ENCODE results near the gene GFI1B.
A peak's percentile ranks its signal among the peaks of the same experiment; 100 is the strongest.

Gene GFI1B

DNA sequence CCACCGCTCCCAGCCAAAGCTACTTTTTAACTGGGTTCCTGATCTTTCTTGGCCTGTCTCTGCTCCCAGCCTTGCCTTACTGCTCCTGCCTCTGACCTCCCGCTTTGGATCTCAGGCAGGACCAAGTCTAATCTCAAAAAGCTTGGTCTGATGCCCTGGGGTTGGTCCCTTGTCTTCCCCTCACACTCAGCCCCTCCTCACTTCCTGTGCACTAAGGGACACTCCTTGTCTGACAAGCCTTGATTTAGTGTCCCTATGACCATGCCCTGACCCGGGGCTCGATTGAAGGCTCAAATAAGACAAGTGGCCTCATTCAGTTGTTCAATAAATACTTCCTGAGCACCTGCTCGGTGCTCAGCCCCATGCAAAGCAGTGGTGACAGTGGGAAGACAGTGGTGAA is 48.6 kb downstream of the GFI1B start:
- H3K27ac ChIP-seq (ENCODE audit: insufficient read depth in 1 of 2, low read depth in 1 of 2, low read length in 2 of 2, poor library complexity in 1 of 2, severe bottlenecking in 2 of 2) = no peak overlapping the region
- H3K4me3 ChIP-seq (ENCODE audit: control insufficient read depth in 1 of 7, extremely low read depth in 1 of 7, insufficient read depth in 4 of 7, low read depth in 2 of 7, low read length in 6 of 7) = no peak overlapping the region
- peaks cover 5 to 33% (median 29%) of the 10 kb centered on the region in 4 experiments for H3K4me1 ChIP-seq (ENCODE audit: control extremely low read depth in 1 of 4, control insufficient read depth in 4 of 4, insufficient read depth in 4 of 4, low read length in 3 of 4)
- H3K36me3 ChIP-seq (ENCODE audit: control insufficient read depth in 4 of 4, insufficient read depth in 4 of 4, low read length in 3 of 4) = peaks cover 0 to under 1% (median 0%) of the 10 kb centered on the region in 4 experiments
- H3K27me3 ChIP-seq (replicated peaks in 2 of 5; ENCODE audit: control insufficient read depth in 4 of 5, insufficient read depth in 5 of 5, low read length in 4 of 5) = no peaks in the 10 kb centered on the region
- ChIA-PET POLR2A (no interaction called here), CTCF (interaction anchor here (0.6 to 7.9 kb wide), 7 partner anchors 15 to 331 kb away, joined by 3 to 98 read pairs (median 4); partner anchors contain the start of gene GFI1B)
- DNase-seq = no peak
- no peaks in the 10 kb centered on the region for H3K9me3 ChIP-seq (ENCODE audit: control extremely low read depth in 1 of 5, control insufficient read depth in 4 of 5, insufficient read depth in 2 of 5, low read depth in 1 of 5, low read length in 4 of 5)
- 67% methylated on average over 3 of the region's 5 CpGs for WGBS (ENCODE audit: insufficient coverage)

DNA sequence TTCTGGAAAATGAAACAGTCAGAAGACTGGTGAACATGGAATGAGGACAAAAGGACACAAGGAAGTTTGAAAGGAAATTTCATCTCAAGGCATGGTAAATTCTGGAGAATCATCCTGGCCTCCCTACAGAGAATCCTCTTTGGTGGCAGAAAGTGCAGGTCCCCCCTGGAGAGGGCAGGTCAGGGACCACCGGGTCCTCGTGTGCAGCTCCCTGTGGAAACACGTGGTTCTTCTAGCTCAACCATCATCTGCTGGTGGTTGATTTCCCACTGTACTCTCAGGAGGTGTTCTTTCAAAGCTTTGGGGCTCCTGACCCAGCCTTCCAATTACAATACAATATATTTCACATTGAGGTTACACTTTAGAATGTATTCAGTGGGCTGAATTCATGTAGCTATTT is 49.7 kb downstream of the GFI1B start:
- Histone ChIP-seq H3K36me3 (ENCODE audit: control insufficient read depth in 4 of 4, insufficient read depth in 4 of 4, low read length in 3 of 4) (peaks cover 0 to 6% (median 3%) of the 10 kb centered on the region in 4 experiments), H3K4me3 (ENCODE audit: control insufficient read depth in 1 of 7, extremely low read depth in 1 of 7, insufficient read depth in 4 of 7, low read depth in 2 of 7, low read length in 6 of 7) (no peak overlapping the region), H3K9me3 (ENCODE audit: control extremely low read depth in 1 of 5, control insufficient read depth in 4 of 5, insufficient read depth in 2 of 5, low read depth in 1 of 5, low read length in 4 of 5) (no peaks in the 10 kb centered on the region), H3K4me1 (ENCODE audit: control extremely low read depth in 1 of 4, control insufficient read depth in 4 of 4, insufficient read depth in 4 of 4, low read length in 3 of 4) (peaks cover 5 to 29% (median 24%) of the 10 kb centered on the region in 4 experiments), H3K27me3 (replicated peaks in 2 of 5; ENCODE audit: control insufficient read depth in 4 of 5, insufficient read depth in 5 of 5, low read length in 4 of 5) (no peaks in the 10 kb centered on the region), H3K27ac (ENCODE audit: insufficient read depth in 1 of 2, low read depth in 1 of 2, low read length in 2 of 2, poor library complexity in 1 of 2, severe bottlenecking in 2 of 2) (no peak overlapping the region)
- ChIA-PET POLR2A (no interaction called here), CTCF (interaction anchor here (0.9 to 7.9 kb wide), 5 partner anchors 17 to 119 kb away, joined by 3 to 89 read pairs (median 3); partner anchors contain the start of gene GFI1B)
- no peak for DNase-seq
- WGBS (ENCODE audit: insufficient coverage) = 83% methylated on average over 2 of the region's 3 CpGs

DNA sequence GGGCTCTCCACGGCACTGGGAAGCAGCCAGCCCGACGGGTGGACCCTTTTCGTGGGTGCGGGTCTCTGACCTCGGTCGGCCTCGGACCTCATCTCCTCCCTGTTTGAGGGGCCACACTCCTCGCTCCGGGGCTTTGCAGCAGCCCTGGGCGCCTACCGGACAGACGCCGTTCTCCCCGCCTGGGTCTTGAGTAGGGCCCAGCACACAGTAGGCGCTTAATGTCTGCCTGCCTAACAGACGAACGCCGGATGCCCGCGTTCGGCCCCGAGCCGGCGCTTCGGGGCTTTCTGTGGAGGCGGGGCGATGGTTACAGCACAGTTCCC is 51.5 kb downstream of the GFI1B start:
- no peak for DNase-seq
- POLR2A ChIA-PET = interaction anchor here (1.0 to 1.4 kb wide), 4 partner anchors 14 to 115 kb away, joined by 3 to 7 read pairs (median 4); no protein-coding TSS in a partner anchor
- CTCF ChIA-PET = interaction anchor here (0.8 to 3.8 kb wide), 8 partner anchors 7 to 114 kb away, joined by 3 to 18 read pairs (median 6); partner anchors contain the start of gene GFI1B
- Histone ChIP-seq H3K27ac (ENCODE audit: insufficient read depth in 1 of 2, low read depth in 1 of 2, low read length in 2 of 2, poor library complexity in 1 of 2, severe bottlenecking in 2 of 2) (peak overlapping the region; percentile 83 to 93), H3K4me1 (ENCODE audit: control extremely low read depth in 1 of 4, control insufficient read depth in 4 of 4, insufficient read depth in 4 of 4, low read length in 3 of 4) (peaks cover 5 to 31% (median 26%) of the 10 kb centered on the region in 4 experiments), H3K4me3 (ENCODE audit: control insufficient read depth in 1 of 7, extremely low read depth in 1 of 7, insufficient read depth in 4 of 7, low read depth in 2 of 7, low read length in 6 of 7) (peak overlapping the region; percentile 88 to 100 (median 92)), H3K36me3 (ENCODE audit: control insufficient read depth in 4 of 4, insufficient read depth in 4 of 4, low read length in 3 of 4) (peaks cover 2 to 17% (median 12%) of the 10 kb centered on the region in 4 experiments), H3K9me3 (ENCODE audit: control extremely low read depth in 1 of 5, control insufficient read depth in 4 of 5, insufficient read depth in 2 of 5, low read depth in 1 of 5, low read length in 4 of 5) (no peaks in the 10 kb centered on the region), H3K27me3 (replicated peaks in 2 of 5; ENCODE audit: control insufficient read depth in 4 of 5, insufficient read depth in 5 of 5, low read length in 4 of 5) (no peaks in the 10 kb centered on the region)
- under 1% methylated on average over 26 of the region's 28 CpGs for WGBS (ENCODE audit: insufficient coverage)

DNA sequence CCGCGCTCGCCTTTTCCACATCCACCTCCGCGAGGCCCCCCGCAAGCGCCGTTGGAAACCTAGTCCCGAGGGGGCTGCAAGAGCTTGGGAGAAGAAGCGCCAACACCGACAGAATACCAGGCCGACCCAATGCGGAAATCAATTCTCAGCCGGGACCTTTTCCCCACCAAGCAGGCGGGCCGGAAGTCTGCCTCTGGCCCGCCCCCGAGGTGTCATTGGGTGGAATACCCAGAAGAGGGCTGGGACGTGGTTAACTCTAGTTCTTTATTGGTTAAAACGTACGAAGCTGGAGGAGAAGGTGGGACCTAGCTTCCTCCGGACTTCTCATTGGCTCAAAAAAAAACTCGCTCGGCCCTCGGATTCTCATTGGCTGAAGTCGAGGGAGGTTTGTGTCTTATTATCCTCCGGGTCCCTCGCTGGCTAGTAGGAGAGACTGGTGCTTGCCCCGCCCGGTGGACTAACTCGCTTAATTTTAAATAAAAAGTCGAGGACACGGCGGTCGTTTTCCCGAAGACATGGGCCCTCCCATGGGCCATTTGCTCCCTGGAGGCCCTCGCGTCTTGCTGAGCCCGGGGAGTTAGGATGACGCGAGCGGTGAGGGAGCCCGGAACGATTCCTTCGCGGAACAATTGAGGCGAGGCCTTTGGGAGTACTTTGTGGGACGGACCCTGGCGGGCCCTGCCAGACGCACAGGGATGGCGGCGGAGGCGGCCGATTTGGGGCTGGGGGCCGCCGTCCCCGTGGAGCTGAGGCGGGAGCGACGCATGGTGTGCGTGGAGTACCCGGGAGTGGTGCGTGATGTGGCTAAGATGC is 52.0 kb downstream of the GFI1B start, which contains the start of gene GTF3C5:
TSS of gene GTF3C5 (plus strand) at position 681 of the 813 bp plus-strand sequence. CDS start at position 696, 15 bp downstream.
- ChIA-PET POLR2A (interaction anchor here (1.0 to 1.4 kb wide), 6 partner anchors 10 to 114 kb away, joined by 3 to 7 read pairs (median 4); no protein-coding TSS in a partner anchor), CTCF (interaction anchor here (0.8 to 3.8 kb wide), 8 partner anchors 8 to 114 kb away, joined by 3 to 18 read pairs (median 6); partner anchors contain the start of gene GFI1B)
- H3K4me1 ChIP-seq (ENCODE audit: control extremely low read depth in 1 of 4, control insufficient read depth in 4 of 4, insufficient read depth in 4 of 4, low read length in 3 of 4) = peaks cover 5 to 37% (median 30%) of the 10 kb centered on the region in 4 experiments
- H3K27me3 ChIP-seq (replicated peaks in 2 of 5; ENCODE audit: control insufficient read depth in 4 of 5, insufficient read depth in 5 of 5, low read length in 4 of 5) = no peaks in the 10 kb centered on the region
- H3K9me3 ChIP-seq (ENCODE audit: control extremely low read depth in 1 of 5, control insufficient read depth in 4 of 5, insufficient read depth in 2 of 5, low read depth in 1 of 5, low read length in 4 of 5) = no peaks in the 10 kb centered on the region
- H3K27ac ChIP-seq (ENCODE audit: insufficient read depth in 1 of 2, low read depth in 1 of 2, low read length in 2 of 2, poor library complexity in 1 of 2, severe bottlenecking in 2 of 2) = peak within 1 kb of the TSS; percentile 83 to 93
- peak; percentile 99 for DNase-seq
- H3K36me3 ChIP-seq (ENCODE audit: control insufficient read depth in 4 of 4, insufficient read depth in 4 of 4, low read length in 3 of 4) = peaks cover 2 to 17% (median 12%) of the 10 kb centered on the region in 4 experiments
- WGBS (ENCODE audit: insufficient coverage) = under 1% methylated on average over 53 of the region's 63 CpGs
- H3K4me3 ChIP-seq (ENCODE audit: control insufficient read depth in 1 of 7, extremely low read depth in 1 of 7, insufficient read depth in 4 of 7, low read depth in 2 of 7, low read length in 6 of 7) = peak within 1 kb of the TSS; percentile 91 to 100 (median 92)

GRCh38 chr9:133031130-133031422 is 52.6 kb downstream of the GFI1B start:
- ChIA-PET POLR2A (interaction anchor here (1.1 to 1.4 kb wide), 5 partner anchors 10 to 113 kb away, joined by 3 to 7 read pairs (median 4); no protein-coding TSS in a partner anchor), CTCF (interaction anchor here (1.4 to 3.8 kb wide), 6 partner anchors 9 to 116 kb away, joined by 3 to 18 read pairs (median 10); partner anchors contain the start of gene GFI1B)
- H3K4me3 ChIP-seq (ENCODE audit: control insufficient read depth in 1 of 7, extremely low read depth in 1 of 7, insufficient read depth in 4 of 7, low read depth in 2 of 7, low read length in 6 of 7) = peak overlapping the region; percentile 91 to 100 (median 92)
- H3K36me3 ChIP-seq (ENCODE audit: control insufficient read depth in 4 of 4, insufficient read depth in 4 of 4, low read length in 3 of 4) = peaks cover 2 to 17% (median 12%) of the 10 kb centered on the region in 4 experiments
- H3K27me3 ChIP-seq (replicated peaks in 2 of 5; ENCODE audit: control insufficient read depth in 4 of 5, insufficient read depth in 5 of 5, low read length in 4 of 5) = no peaks in the 10 kb centered on the region
- no peak for DNase-seq
- WGBS (ENCODE audit: insufficient coverage) = 0% methylated on average over 16 of the region's 16 CpGs
- H3K9me3 ChIP-seq (ENCODE audit: control extremely low read depth in 1 of 5, control insufficient read depth in 4 of 5, insufficient read depth in 2 of 5, low read depth in 1 of 5, low read length in 4 of 5) = no peaks in the 10 kb centered on the region
- H3K27ac ChIP-seq (ENCODE audit: insufficient read depth in 1 of 2, low read depth in 1 of 2, low read length in 2 of 2, poor library complexity in 1 of 2, severe bottlenecking in 2 of 2) = peak overlapping the region; percentile 83 to 93
- H3K4me1 ChIP-seq (ENCODE audit: control extremely low read depth in 1 of 4, control insufficient read depth in 4 of 4, insufficient read depth in 4 of 4, low read length in 3 of 4) = peaks cover 5 to 40% (median 30%) of the 10 kb centered on the region in 4 experiments

GRCh38 chr9:133031496-133031911 is 53.0 kb downstream of the GFI1B start:
- Histone ChIP-seq H3K27ac (ENCODE audit: insufficient read depth in 1 of 2, low read depth in 1 of 2, low read length in 2 of 2, poor library complexity in 1 of 2, severe bottlenecking in 2 of 2) (peak overlapping the region; percentile 83 to 93), H3K27me3 (replicated peaks in 2 of 5; ENCODE audit: control insufficient read depth in 4 of 5, insufficient read depth in 5 of 5, low read length in 4 of 5) (no peaks in the 10 kb centered on the region), H3K4me3 (ENCODE audit: control insufficient read depth in 1 of 7, extremely low read depth in 1 of 7, insufficient read depth in 4 of 7, low read depth in 2 of 7, low read length in 6 of 7) (peak overlapping the region; percentile 91 to 100 (median 92)), H3K36me3 (ENCODE audit: control insufficient read depth in 4 of 4, insufficient read depth in 4 of 4, low read length in 3 of 4) (peaks cover 2 to 21% (median 13%) of the 10 kb centered on the region in 4 experiments), H3K4me1 (ENCODE audit: control extremely low read depth in 1 of 4, control insufficient read depth in 4 of 4, insufficient read depth in 4 of 4, low read length in 3 of 4) (peaks cover 5 to 40% (median 30%) of the 10 kb centered on the region in 4 experiments), H3K9me3 (ENCODE audit: control extremely low read depth in 1 of 5, control insufficient read depth in 4 of 5, insufficient read depth in 2 of 5, low read depth in 1 of 5, low read length in 4 of 5) (no peaks in the 10 kb centered on the region)
- DNase-seq = no peak
- WGBS (ENCODE audit: insufficient coverage) = 76% methylated on average over 10 of the region's 10 CpGs
- CTCF ChIA-PET = interaction anchor here (1.2 to 3.8 kb wide), 8 partner anchors 9 to 116 kb away, joined by 3 to 18 read pairs (median 9); partner anchors contain the start of gene GFI1B
- POLR2A ChIA-PET = interaction anchor here (1.3 to 1.4 kb wide), 4 partner anchors 9 to 113 kb away, joined by 3 to 7 read pairs (median 4); no protein-coding TSS in a partner anchor

Data from common myeloid progenitor, CD34-positive (primary cell).